ENCODE measurements around the gene WDR70.

DNA sequence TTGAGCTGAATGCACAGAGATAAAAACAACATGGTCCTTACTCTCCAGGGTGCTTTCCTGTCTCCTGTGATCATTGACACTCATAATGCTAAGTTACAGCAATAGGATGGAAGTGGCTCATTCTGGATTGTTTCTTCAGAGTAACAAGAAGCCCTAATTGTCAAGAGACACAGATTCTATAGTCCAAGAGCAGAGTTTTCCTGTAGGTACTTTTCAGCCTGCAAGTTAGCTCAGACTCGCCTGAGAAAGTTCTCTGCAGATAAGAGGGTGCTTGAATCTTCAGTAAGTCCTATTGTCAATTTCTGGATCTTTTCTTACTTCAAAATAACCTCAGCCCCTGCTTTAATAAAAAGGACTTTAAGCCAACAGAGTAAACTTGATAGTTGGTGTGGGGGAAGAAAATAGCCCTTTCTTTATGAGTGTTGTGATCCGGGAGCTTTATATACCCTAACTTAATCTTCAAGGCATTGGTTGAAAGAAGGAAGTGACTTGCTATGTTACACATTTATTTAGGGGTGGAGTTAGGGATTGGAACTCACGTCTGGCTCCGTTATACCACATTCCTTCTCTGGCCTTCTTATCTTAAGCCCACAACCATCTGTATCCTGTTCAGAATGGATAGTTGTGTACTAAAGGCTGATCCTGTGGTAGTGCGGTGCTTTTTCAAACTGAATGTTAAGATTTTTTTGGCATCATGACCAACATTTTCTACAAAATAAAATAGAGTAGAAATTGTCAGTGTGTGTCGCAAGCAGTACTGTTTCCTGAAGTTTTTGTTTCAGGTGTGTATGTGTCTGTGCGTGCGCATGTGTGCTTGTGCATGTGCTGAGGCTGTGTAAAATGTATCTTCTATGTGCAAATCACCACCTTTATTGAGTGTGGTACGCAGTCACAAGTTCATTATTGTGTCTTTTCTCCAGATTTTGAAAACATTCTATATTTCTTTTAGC is 173.9 kb downstream of the WDR70 start:
- TF ChIP-seq, protein P1, sequence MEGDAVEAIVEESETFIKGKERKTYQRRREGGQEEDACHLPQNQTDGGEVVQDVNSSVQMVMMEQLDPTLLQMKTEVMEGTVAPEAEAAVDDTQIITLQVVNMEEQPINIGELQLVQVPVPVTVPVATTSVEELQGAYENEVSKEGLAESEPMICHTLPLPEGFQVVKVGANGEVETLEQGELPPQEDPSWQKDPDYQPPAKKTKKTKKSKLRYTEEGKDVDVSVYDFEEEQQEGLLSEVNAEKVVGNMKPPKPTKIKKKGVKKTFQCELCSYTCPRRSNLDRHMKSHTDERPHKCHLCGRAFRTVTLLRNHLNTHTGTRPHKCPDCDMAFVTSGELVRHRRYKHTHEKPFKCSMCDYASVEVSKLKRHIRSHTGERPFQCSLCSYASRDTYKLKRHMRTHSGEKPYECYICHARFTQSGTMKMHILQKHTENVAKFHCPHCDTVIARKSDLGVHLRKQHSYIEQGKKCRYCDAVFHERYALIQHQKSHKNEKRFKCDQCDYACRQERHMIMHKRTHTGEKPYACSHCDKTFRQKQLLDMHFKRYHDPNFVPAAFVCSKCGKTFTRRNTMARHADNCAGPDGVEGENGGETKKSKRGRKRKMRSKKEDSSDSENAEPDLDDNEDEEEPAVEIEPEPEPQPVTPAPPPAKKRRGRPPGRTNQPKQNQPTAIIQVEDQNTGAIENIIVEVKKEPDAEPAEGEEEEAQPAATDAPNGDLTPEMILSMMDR (IDR thresholded peaks at IDR 0.05): no peak
- TF ChIP-seq POLR2A (IDR thresholded peaks at IDR 0.05): no peak

Measured in prostate gland (tissue), 2 donors.